Measurements from ENCODE around the gene SCPEP1. TPM values are rescaled to one million over a fixed set of nuclear protein-coding genes. Genes with fewer than 3 reads are reported as not detected.

The SCPEP1 gene
- total RNA-seq, 1 donor from 2014 or later: 48.3 TPM

- Mint-ChIP-seq H3K4me3 (ENCODE audit: low read depth) (no peak overlapping the region), H3K27ac (no peak overlapping the region), H3K9me3 (ENCODE audit: low read depth) (no peaks in the 10 kb centered on the region), H3K4me1 (ENCODE audit: low read depth) (peaks cover 2% of the 10 kb centered on the region), H3K27me3 (no peaks in the 10 kb centered on the region), H3K36me3 (ENCODE audit: insufficient read depth) (peaks cover 17% of the 10 kb centered on the region)
- TF ChIP-seq CTCF (IDR thresholded peaks at IDR 0.05; ENCODE audit: unreplicated experiment): no peak
- no peak for DNase-seq (ENCODE audit: low spot score, unreplicated experiment)
Measured at GRCh38 chr17:56994009-56994792, 16.3 kb downstream of the SCPEP1 start.

GRCh38 chr17:56995766-56996165, 17.8 kb downstream of the SCPEP1 start:
- no peaks in the 10 kb centered on the region for H3K27me3 Mint-ChIP-seq
- DNase-seq (ENCODE audit: low spot score, unreplicated experiment): no peak

GRCh38 chr17:56997313-56997712, 19.4 kb downstream of the SCPEP1 start:
- no peaks in the 10 kb centered on the region for H3K27me3 Mint-ChIP-seq
- peaks cover 2% of the 10 kb centered on the region for H3K4me1 Mint-ChIP-seq (ENCODE audit: low read depth)
- no peaks in the 10 kb centered on the region for H3K9me3 Mint-ChIP-seq (ENCODE audit: low read depth)
- H3K4me3 Mint-ChIP-seq (ENCODE audit: low read depth): no peak overlapping the region
- no peak for DNase-seq (ENCODE audit: low spot score, unreplicated experiment)
- no peak overlapping the region for H3K27ac Mint-ChIP-seq
- peaks cover 17% of the 10 kb centered on the region for H3K36me3 Mint-ChIP-seq (ENCODE audit: insufficient read depth)
- no peak for TF ChIP-seq CTCF (IDR thresholded peaks at IDR 0.05; ENCODE audit: unreplicated experiment)

More at GRCh38 chr17:56995766-56996165, 17.8 kb downstream of the SCPEP1 start:
- Mint-ChIP-seq H3K4me3 (ENCODE audit: low read depth) (no peak overlapping the region), H3K9me3 (ENCODE audit: low read depth) (no peaks in the 10 kb centered on the region), H3K36me3 (ENCODE audit: insufficient read depth) (peaks cover 18% of the 10 kb centered on the region), H3K4me1 (ENCODE audit: low read depth) (peaks cover 2% of the 10 kb centered on the region), H3K27ac (no peak overlapping the region)
- TF ChIP-seq CTCF (IDR thresholded peaks at IDR 0.05; ENCODE audit: unreplicated experiment): no peak

GRCh38 chr17:57001541-57001940, 23.6 kb downstream of the SCPEP1 start:
- no peak for DNase-seq (ENCODE audit: low spot score, unreplicated experiment)
- Mint-ChIP-seq H3K27ac (no peak overlapping the region), H3K27me3 (no peaks in the 10 kb centered on the region), H3K4me1 (ENCODE audit: low read depth) (peaks cover 18% of the 10 kb centered on the region), H3K4me3 (ENCODE audit: low read depth) (no peak overlapping the region), H3K9me3 (ENCODE audit: low read depth) (no peaks in the 10 kb centered on the region), H3K36me3 (ENCODE audit: insufficient read depth) (peaks cover 20% of the 10 kb centered on the region)
- TF ChIP-seq CTCF (IDR thresholded peaks at IDR 0.05; ENCODE audit: unreplicated experiment): no peak

- TF ChIP-seq CTCF (IDR thresholded peaks at IDR 0.05; ENCODE audit: unreplicated experiment): no peak
- DNase-seq (ENCODE audit: low spot score, unreplicated experiment): no peak
- H3K4me3 Mint-ChIP-seq (ENCODE audit: low read depth): no peak overlapping the region
- H3K9me3 Mint-ChIP-seq (ENCODE audit: low read depth): no peaks in the 10 kb centered on the region
- H3K36me3 Mint-ChIP-seq (ENCODE audit: insufficient read depth): peaks cover 16% of the 10 kb centered on the region
- H3K27ac Mint-ChIP-seq: no peak overlapping the region
- H3K4me1 Mint-ChIP-seq (ENCODE audit: low read depth): peaks cover 18% of the 10 kb centered on the region
- no peaks in the 10 kb centered on the region for H3K27me3 Mint-ChIP-seq
Measured at GRCh38 chr17:57002904-57003303, 25.0 kb downstream of the SCPEP1 start.

Data from progenitor cell of endocrine pancreas (in vitro differentiated cells).